Stimulated activated naive CD8-positive, alpha-beta T cell treated with anti-CD3 and anti-CD28 coated beads, Interleukin-15, amount 100 ng/mL, for 72 hours (primary cell): ENCODE measurements around the gene HOXD8.

ENCODE experiments used
- ATAC-seq: fragments of 150-1000 bp; cut with Tn5 transposase; 2 replicates; pipeline ENCODE4 v1.10.0; 2021; ENCODE audit warnings: mild to moderate bottlenecking, moderate library complexity
- DNase-seq, 2 donors: peaks; one replicate each; pipeline ENCODE4 v3.0.0; 2021 to 2022
- H3K27ac Mint-ChIP-seq, 2 donors: one replicate each; pipeline ENCODE4 v1.8.0; 2022; ENCODE audit warnings: mild to moderate bottlenecking in 2 of 2, mixed read lengths in 2 of 2, moderate library complexity in 2 of 2
- H3K27me3 Mint-ChIP-seq: one replicate; pipeline ENCODE4 v1.8.0; 2022; ENCODE audit warnings: mixed read lengths
- H3K4me1 Mint-ChIP-seq: one replicate; pipeline ENCODE4 v1.8.0; 2022; ENCODE audit warnings: mild to moderate bottlenecking, mixed read lengths
- H3K4me3 Mint-ChIP-seq, 2 donors: one replicate each; pipeline ENCODE4 v1.8.0; 2022; ENCODE audit warnings: mild to moderate bottlenecking in 2 of 2, mixed read lengths in 2 of 2, moderate library complexity in 1 of 2
- H3K9me3 Mint-ChIP-seq, 2 donors: one replicate each; pipeline ENCODE4 v1.8.0; 2022; ENCODE audit warnings: mixed read lengths in 2 of 2

HOXD8 gene

DNA sequence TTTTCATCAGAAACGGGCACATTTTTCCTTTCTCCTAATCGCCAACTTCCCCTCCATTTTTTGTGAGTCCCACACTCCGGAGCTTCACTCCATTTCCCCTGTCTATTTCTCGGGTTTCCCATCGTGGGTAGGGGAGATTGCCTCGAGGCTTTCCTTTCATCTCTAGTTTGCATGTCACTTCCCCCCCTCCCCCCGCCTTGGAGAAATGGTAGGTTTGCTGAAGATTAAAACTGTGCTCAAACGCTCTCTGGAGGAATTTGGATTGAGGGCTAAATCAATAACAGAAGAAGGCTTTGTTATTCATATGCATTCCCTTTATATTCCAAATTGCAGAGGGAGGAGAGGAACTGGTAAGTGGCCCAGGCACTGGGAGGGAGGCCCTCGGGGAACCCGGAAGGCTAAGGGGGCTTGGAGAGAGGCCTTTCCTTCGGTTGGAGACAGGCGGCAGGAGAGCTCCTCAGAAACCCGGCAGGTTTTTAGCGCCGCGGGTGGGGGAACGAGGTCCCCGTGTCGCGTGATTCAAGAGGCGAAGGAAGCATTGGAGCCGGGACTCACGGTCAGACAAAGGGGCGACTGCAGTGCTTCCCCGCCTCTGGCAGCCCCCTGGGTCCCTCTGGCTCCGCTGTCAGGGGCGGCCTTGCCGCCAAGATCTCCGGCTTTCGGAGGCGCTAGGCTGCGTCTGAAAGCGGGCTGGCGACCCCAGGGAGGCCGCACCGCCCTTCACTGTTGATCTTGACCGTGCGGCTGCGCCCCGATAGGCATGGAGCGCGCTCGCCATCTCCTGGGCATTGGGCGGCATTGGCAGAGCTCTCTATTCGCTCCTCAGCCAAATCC lies 32.3 kb upstream of the HOXD8 start:
- H3K27ac Mint-ChIP-seq, result no peak overlapping the region
- H3K27me3 Mint-ChIP-seq, result peaks cover 99% of the 10 kb centered on the region
- peaks cover 44% of the 10 kb centered on the region for H3K4me1 Mint-ChIP-seq
- peak; percentile 86 for ATAC-seq
- H3K4me3 Mint-ChIP-seq, result peak overlapping the region; percentile 70 to 80
- DNase-seq, result peak; percentile 65 to 71
- no peaks in the 10 kb centered on the region for H3K9me3 Mint-ChIP-seq

DNA sequence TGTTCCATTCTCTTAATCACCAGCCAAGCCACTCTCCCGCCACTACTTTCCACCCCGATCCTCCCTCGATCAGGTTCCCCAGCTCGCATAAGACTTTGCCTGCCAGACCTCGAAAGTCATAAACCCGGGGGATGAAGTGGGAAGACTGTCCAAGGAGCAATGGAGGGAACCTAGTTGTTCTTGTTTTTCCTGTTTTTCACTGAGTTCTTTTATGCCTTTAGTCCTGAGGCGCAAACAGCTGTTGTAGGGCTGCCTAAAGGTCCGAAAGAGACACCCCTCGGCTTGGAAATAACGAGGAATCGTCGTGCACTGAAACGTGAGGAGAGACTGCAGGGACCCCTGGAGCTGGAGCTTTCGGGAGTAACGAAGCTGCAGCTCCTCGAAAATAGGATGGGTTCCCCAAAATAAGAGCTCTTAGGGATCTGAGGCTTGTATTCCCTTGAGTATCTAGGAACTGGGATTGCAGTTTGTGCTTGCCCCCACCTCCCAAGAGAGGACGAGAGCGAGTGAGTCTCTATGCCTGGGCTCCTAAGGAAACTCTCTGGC lies 31.6 kb upstream of the HOXD8 start:
- H3K27ac Mint-ChIP-seq, result peak overlapping the region in 1 of 2 donors; percentile 80
- peaks cover 43% of the 10 kb centered on the region for H3K4me1 Mint-ChIP-seq
- no peaks in the 10 kb centered on the region for H3K9me3 Mint-ChIP-seq
- H3K27me3 Mint-ChIP-seq, result peaks cover 100% of the 10 kb centered on the region
- ATAC-seq (no peak), DNase-seq (no peak)
- peak overlapping the region; percentile 70 to 80 for H3K4me3 Mint-ChIP-seq

DNA sequence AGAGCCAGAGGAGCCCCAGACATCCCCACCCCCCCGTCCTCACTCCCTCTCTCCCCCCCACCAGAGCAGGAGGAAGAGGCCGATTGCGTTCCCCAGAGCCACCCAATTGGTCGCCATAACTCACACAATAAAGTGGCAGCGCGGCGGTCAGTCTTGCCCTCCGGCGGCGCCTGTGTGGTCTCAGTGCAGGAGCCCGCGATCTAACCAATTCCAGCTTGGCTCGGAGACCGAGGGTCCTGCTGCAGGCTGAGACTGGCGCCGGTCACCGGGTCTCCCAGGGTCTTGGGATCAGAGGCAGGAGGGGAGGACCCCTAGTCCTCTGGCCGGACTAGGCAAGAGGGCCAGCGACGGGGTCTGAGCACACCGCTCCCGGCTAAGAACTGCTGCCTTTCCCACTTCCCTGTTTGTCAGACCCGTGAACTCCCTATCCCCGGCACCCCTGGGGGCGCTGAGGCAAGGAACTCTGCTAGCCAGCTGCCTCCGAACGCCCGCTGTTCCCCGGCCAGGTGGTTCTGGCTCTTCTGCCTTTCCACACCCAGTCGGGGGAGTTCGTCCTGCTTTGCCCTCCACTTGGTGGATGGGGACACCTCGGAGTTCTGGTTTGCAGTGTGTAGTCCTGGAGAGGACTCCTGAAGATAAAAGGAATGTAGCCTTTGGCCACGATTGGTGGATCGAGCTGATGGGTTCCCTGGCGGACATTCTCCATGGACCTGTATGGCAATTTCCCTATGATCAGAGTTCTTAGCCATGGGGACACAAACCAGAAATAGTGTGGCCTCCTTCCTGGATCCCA lies 30.9 kb upstream of the HOXD8 start:
- Mint-ChIP-seq H3K9me3 (no peaks in the 10 kb centered on the region), H3K27ac (no peak overlapping the region), H3K4me1 (peaks cover 36% of the 10 kb centered on the region), H3K4me3 (no peak overlapping the region), H3K27me3 (peaks cover 100% of the 10 kb centered on the region)
- ATAC-seq (no peak), DNase-seq (peak in 1 of 2 donors; percentile 5)

DNA sequence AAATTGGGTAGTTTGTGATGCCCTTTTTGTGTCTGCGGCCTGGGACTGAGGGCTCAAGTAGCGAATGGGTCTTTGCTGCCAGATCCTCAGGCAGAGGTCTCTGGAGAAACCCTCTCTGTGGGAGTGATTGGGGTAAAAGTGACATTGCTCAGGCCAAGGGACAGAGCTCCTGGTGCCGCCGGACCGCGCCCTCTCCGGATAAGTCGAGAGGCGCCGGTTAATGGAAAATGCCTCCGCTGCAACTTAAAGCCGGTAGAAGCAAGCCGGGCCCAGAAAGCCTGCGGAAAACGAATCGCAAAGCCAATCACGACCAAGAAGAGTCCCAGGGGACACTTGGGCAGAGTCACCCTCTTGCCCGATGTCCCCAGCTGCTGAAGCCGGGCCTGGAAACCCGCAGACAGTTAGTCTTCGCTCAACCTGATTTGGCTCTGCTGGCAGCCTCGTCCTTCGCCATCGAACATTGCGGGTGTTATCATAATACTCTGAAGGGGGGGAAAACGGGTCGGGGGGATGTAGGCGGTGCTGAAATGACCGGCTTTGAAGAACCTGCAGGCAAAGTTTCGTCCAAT lies 30.3 kb upstream of the HOXD8 start:
- ATAC-seq (no peak), DNase-seq (no peak)
- Mint-ChIP-seq H3K4me3 (no peak overlapping the region), H3K4me1 (peaks cover 37% of the 10 kb centered on the region), H3K27me3 (peaks cover 100% of the 10 kb centered on the region), H3K27ac (peak overlapping the region in 1 of 2 donors; percentile 27), H3K9me3 (no peaks in the 10 kb centered on the region)

DNA sequence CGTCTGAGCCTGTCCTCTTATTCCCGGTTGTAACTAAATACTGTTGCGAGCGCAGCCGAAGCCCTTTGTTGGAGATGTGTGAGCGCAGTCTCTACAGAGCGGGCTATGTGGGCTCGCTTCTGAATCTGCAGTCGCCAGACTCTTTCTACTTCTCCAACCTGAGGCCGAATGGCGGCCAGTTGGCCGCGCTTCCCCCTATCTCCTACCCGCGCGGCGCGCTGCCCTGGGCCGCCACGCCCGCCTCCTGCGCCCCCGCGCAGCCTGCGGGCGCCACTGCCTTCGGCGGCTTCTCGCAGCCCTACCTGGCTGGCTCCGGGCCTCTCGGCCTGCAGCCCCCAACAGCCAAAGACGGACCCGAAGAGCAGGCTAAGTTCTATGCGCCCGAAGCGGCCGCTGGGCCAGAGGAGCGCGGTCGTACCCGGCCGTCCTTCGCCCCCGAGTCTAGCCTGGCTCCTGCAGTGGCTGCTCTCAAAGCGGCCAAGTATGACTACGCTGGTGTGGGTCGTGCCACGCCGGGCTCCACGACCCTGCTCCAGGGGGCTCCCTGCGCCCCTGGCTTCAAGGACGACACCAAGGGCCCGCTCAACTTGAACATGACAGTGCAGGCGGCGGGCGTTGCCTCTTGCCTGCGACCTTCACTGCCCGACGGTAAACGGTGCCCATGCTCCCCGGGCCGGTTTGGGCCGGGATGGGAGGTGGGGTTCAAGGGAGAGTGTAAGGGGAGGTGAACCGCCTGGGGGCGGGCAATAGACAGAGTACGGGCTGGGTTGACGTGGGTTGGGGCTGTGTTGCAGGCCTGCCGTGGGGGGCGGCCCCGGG lies 29.6 kb upstream of the HOXD8 start, which contains the start of gene HOXD12:
HOXD12 (plus strand) TSS at position 68 of the 819 bp plus-strand sequence; CDS start at position 75, 7 bp downstream.
- peaks cover 100% of the 10 kb centered on the region for H3K27me3 Mint-ChIP-seq
- H3K4me3 Mint-ChIP-seq, result no peak within 1 kb of the TSS
- DNase-seq, result peak in 1 of 2 donors; percentile 8
- H3K4me1 Mint-ChIP-seq, result peaks cover 44% of the 10 kb centered on the region
- no peaks in the 10 kb centered on the region for H3K9me3 Mint-ChIP-seq
- no peak for ATAC-seq
- peak within 1 kb of the TSS in 1 of 2 donors; percentile 27 for H3K27ac Mint-ChIP-seq

DNA sequence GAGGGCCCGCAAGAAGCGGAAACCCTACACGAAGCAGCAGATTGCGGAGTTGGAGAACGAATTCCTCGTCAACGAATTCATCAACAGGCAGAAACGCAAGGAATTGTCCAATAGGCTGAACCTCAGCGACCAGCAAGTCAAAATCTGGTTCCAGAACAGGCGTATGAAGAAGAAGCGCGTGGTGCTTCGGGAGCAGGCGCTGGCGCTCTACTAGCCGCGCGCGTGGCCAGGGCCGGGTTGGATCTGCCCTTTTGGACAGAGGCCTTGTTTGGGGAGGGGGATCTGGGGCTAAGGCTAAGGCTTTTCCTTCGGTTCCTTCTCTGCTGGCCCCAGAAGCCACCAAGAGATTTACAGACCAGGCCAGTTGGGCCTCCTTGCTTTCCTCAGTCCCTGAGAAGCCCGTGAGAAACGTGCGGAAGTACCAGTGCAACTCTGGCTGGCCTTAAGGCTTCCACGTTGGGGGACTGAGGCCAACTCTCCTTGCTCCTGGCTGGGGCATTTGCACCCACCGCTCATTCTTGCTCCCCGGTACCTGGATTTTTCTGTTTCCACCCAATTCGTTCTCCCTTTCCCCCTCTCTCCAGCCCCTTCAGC lies 28.9 kb upstream of the HOXD8 start:
- H3K4me3 Mint-ChIP-seq, result no peak overlapping the region
- DNase-seq (peak in 1 of 2 donors; percentile 7), ATAC-seq (no peak)
- peaks cover 51% of the 10 kb centered on the region for H3K4me1 Mint-ChIP-seq
- H3K27me3 Mint-ChIP-seq, result peaks cover 100% of the 10 kb centered on the region
- no peaks in the 10 kb centered on the region for H3K9me3 Mint-ChIP-seq
- no peak overlapping the region for H3K27ac Mint-ChIP-seq

DNA sequence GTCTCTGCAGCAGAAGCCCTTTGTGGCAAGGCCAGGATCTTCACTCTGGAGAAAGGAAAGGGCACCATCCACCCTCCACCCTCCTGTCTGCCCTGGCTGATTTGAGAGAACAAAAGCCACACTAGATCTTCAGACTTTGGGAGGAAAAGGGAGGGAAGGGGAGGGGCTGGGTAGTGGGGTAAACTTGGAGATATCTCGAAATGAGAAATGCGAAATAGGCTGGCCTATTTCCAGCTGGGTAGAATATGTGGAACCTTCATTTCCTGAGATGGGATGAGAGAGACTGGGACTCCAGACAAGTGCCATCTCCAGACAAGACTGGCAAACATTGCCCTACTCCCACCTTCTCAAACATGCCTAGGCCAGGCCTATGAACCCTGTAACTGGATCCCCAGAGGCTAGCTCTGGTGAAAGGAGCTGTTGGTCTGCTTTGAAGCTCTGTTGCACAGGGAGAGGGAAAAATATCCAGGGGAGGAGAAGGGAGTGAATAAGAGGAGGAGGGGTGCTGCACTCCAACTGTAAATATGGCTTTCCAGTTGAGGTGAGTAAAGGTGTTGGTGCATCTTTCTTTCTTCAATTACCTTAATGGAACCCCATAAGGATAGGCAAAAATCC lies 28.2 kb upstream of the HOXD8 start:
- ATAC-seq (no peak), DNase-seq (peak in 1 of 2 donors; percentile 4)
- H3K9me3 Mint-ChIP-seq, result no peaks in the 10 kb centered on the region
- no peak overlapping the region for H3K4me3 Mint-ChIP-seq
- no peak overlapping the region for H3K27ac Mint-ChIP-seq
- H3K27me3 Mint-ChIP-seq, result peaks cover 100% of the 10 kb centered on the region
- H3K4me1 Mint-ChIP-seq, result peaks cover 57% of the 10 kb centered on the region

DNA sequence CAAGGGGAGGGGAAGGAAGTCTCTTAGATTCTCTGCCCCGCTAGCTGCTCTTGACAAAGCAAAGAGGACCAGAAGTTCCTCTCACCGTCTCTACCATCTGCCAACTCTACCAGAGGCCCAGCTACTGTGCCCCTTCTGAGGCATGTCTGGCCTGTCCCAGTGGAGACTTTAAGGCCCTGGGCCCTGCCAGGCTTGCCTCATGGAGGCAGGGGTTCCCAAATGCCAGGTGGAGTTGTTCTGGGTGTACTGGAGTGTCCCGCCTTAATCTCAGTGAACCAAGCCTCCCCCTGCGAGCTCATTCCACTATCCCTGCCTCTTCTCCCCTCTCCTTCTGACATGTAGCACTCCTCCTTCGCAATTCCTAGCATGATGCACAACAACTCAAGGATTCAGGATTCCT lies 27.7 kb upstream of the HOXD8 start:
- peaks cover 100% of the 10 kb centered on the region for H3K27me3 Mint-ChIP-seq
- no peak overlapping the region for H3K27ac Mint-ChIP-seq
- H3K4me1 Mint-ChIP-seq, result peaks cover 55% of the 10 kb centered on the region
- no peaks in the 10 kb centered on the region for H3K9me3 Mint-ChIP-seq
- H3K4me3 Mint-ChIP-seq, result no peak overlapping the region
- DNase-seq (no peak), ATAC-seq (no peak)

DNA sequence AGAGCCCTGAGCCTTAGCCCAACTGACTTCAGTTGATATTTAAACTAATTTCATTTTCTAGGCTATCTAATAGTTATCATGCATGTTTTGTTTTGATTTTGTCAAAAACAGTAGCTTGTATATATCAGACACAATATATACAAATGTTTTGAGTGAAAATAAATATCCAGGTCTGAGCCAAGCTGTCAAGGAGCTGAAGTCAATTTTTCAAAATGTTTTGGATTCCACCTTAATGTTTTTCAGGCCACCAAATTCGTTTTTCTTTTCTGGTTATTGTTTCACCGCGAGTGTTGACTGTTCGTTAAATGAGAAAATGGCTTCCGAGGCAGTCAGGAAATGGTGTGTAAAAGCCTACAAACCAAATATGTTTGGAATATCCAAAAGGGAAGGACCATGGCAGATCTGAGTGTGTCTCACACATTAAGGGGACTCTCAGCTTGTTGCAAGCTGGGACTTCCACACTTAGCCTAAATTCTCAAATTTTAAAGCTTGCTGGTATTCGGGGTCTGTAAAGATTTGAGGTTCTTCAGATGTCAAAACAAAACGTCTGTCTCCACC lies 27.1 kb upstream of the HOXD8 start:
- no peak for DNase-seq
- H3K9me3 Mint-ChIP-seq, result no peaks in the 10 kb centered on the region
- no peak overlapping the region for H3K4me3 Mint-ChIP-seq
- peaks cover 50% of the 10 kb centered on the region for H3K4me1 Mint-ChIP-seq
- no peak overlapping the region for H3K27ac Mint-ChIP-seq
- H3K27me3 Mint-ChIP-seq, result peaks cover 100% of the 10 kb centered on the region
- ATAC-seq, result no peak

DNA sequence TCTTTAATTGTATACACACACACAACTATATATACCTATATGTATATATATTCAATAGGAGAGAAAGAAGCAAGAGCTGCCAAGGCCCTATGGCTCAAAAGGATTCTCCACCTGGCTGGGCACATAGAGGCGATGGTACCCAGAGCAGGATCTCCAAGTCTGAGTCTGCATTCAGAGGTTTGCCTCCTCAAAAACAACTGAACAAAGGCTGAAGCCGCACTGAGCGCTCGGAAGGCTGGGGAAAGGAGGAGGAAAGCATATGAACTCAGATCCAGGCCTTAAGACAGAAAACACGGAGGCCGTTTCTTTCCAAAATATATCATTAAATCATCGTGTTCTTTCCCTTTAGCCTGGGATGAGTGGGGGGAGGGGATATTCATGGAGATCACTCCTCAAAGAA lies 26.3 kb upstream of the HOXD8 start:
- H3K27me3 Mint-ChIP-seq, result peaks cover 95% of the 10 kb centered on the region
- DNase-seq (no peak), ATAC-seq (no peak)
- H3K9me3 Mint-ChIP-seq, result no peaks in the 10 kb centered on the region
- peaks cover 42% of the 10 kb centered on the region for H3K4me1 Mint-ChIP-seq
- H3K27ac Mint-ChIP-seq, result no peak overlapping the region
- no peak overlapping the region for H3K4me3 Mint-ChIP-seq

DNA sequence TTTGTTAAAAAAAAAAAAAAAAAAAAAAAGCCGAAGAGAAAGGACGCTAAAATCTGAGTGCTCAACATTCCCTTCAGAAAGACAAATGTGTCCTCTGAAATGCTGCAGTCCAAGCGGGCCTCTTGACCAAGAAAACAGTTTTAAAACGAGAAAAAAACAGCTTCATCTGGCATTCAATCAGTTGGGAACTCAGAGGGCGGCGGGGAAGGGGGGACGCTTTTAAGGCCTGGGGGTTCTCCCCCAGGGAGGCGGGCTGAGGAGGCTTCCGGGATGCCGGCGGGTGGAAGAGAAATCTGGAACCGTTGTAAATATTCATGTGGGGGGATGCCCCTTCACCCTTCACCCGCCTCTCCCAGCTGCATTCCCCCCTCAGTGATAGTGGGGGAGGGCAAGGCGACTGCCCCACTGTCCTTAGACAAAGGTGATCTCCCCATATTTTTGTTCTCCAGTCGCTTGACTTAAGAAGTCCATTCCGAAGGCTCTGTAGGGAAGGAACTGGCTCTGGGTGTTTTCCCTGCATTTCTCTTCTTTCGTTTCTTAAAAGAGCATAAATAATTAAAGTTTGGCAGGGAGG lies 25.7 kb upstream of the HOXD8 start:
- H3K4me3 Mint-ChIP-seq, result peak overlapping the region; percentile 29 to 72

DNA sequence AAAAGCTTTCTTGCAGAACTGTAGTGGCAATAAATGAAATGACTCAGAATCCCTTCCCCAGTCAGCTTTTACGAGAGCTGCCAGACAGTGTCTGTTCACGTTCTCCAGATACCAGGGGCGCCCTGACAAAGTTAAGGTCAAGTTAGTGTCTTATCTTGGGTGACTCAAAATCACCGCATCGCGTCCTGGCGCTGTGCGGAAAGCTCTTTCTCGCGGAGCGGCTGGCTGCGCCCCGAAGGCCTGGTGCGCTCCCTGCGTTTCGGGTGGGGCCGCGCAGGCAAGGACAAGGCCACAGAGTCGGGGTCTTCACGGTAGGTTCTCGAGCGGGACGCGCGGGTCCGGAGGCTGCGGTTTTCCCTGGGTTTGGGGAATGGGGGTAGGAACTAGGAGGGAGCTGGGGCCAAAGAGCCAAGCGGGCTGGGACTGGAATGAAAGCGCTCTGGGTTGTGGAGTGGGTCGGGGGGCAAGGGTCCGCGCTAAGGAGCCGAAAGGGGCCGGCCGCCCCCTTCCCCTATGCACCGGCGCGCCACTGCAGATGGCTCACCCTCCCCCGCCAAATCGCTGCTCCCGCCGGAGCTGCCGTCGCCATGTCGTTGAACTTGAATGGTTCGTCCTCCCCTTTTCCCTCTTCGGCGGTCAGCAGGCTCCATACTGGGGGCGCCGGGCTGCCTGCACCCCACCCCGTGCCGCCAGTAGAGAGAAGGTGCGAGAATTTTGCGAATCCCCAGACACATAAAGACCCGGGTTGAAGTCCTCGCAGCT lies 25.0 kb upstream of the HOXD8 start:
- Mint-ChIP-seq H3K27ac (no peak overlapping the region), H3K4me3 (peak overlapping the region; percentile 55 to 72)

More for the DNA sequence above, 25.7 kb upstream of the HOXD8 start:
- Mint-ChIP-seq H3K9me3 (no peaks in the 10 kb centered on the region), H3K27ac (no peak overlapping the region), H3K4me1 (peaks cover 43% of the 10 kb centered on the region), H3K27me3 (peaks cover 95% of the 10 kb centered on the region)
- ATAC-seq (no peak), DNase-seq (no peak)

More for the DNA sequence above, 25.0 kb upstream of the HOXD8 start:
- Mint-ChIP-seq H3K9me3 (no peaks in the 10 kb centered on the region), H3K4me1 (peaks cover 47% of the 10 kb centered on the region), H3K27me3 (peaks cover 95% of the 10 kb centered on the region)
- DNase-seq (no peak), ATAC-seq (peak; percentile 13)
